GM19035 (cell line): ENCODE data around the gene ARHGAP33.

Experiments
- ATAC-seq: cut with Tn5 transposase; IDR thresholded peaks from one replicate; pipeline ENCODE4 v1.9.1; 2021; ENCODE audit not compliant: unreplicated experiment

ARHGAP33 gene

DNA sequence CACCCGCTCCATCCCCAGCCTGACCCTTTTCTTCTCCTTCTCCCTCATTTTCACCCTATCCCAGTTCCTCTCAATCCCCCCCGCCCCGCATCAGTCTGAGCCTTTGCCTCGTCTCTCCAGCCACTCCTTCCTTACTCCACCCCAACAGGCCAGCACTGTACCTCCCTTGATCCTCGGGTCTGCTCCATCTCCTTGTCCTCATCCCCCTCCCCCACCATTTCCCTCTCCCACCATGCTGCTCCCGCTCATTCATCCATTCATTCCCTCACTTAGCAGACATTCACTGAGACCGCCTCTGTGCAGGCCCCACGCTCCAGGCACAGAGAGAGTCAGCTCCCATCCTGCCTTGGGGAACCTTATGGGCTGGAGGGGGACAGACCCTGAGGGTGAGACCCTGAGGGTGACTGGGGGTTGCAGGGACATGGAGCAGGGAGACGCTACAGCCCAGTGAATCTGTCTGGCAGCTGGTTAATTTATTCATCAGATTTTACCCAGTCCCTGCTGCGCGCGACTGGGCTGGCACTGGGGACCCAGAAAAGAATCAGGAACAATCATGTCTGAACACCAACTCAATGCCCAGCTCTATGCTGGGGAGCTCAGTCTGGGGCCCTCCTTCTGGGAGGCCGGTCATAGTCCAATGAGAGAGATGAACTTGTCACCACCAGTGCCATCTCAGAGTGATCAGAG lies 881 bp downstream of the ARHGAP33 start:
- no peak for ATAC-seq

- no peak for ATAC-seq
Observed at GRCh38 chr19:35777086-35777841, 1.9 kb downstream of the ARHGAP33 start.

- ATAC-seq = no peak
Observed at GRCh38 chr19:35777961-35778360, 2.6 kb downstream of the ARHGAP33 start.

GRCh38 chr19:35779033-35779432 lies 3.7 kb downstream of the ARHGAP33 start:
- ATAC-seq = no peak

DNA sequence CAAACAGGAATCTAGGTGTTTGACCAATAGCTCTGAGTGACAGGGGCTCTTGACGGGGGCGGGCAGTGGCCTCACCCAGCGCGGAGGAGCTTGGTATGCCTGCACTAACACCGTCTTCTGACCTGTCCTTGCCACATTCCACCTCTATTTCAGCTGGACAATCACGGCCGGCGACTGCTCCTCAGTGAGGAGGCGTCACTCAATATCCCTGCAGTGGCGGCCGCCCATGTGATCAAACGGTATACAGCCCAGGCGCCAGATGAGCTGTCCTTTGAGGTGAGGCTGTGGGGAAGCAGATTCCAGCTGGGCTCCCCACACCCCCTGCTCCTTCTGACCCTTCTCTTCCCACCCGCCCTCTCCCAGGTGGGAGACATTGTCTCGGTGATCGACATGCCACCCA lies 4.7 kb downstream of the ARHGAP33 start:
- no peak for ATAC-seq

GRCh38 chr19:35780717-35781116 lies 5.4 kb downstream of the ARHGAP33 start:
- ATAC-seq = no peak

- ATAC-seq = no peak
Observed at GRCh38 chr19:35781650-35782049, 6.3 kb downstream of the ARHGAP33 start.

DNA sequence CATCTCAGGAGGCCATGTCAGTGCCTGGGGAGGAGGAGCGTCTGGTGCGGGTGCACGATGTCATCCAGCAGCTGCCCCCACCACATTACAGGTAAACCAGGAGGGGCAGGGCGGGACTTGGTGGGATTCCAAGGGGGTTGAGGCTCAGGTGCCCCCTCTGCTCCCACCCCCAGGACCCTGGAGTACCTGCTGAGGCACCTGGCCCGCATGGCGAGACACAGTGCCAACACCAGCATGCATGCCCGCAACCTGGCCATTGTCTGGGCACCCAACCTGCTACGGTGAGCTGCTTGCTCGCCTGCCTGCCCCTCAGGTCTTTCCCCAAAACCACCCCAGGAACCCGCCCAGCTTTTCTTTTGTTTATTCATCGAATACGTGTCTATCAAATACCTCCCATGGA lies 7.2 kb downstream of the ARHGAP33 start:
- no peak for ATAC-seq

- ATAC-seq = no peak
Observed at GRCh38 chr19:35783469-35784434, 8.4 kb downstream of the ARHGAP33 start.

GRCh38 chr19:35784503-35785338 lies 9.4 kb downstream of the ARHGAP33 start:
- ATAC-seq = no peak

- ATAC-seq = no peak
Observed at GRCh38 chr19:35785339-35785627, 9.9 kb downstream of the ARHGAP33 start.

- ATAC-seq = no peak
Observed at GRCh38 chr19:35786299-35787160, 11.2 kb downstream of the ARHGAP33 start.

DNA sequence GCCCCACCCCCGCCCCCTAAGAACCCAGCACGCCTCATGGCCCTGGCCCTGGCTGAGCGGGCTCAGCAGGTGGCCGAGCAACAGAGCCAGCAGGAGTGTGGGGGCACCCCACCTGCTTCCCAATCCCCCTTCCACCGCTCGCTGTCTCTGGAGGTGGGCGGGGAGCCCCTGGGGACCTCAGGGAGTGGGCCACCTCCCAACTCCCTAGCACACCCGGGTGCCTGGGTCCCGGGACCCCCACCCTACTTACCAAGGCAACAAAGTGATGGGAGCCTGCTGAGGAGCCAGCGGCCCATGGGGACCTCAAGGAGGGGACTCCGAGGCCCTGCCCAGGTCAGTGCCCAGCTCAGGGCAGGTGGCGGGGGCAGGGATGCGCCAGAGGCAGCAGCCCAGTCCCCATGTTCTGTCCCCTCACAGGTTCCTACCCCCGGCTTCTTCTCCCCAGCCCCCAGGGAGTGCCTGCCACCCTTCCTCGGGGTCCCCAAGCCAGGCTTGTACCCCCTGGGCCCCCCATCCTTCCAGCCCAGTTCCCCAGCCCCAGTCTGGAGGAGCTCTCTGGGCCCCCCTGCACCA lies 11.9 kb downstream of the ARHGAP33 start:
- no peak for ATAC-seq

DNA sequence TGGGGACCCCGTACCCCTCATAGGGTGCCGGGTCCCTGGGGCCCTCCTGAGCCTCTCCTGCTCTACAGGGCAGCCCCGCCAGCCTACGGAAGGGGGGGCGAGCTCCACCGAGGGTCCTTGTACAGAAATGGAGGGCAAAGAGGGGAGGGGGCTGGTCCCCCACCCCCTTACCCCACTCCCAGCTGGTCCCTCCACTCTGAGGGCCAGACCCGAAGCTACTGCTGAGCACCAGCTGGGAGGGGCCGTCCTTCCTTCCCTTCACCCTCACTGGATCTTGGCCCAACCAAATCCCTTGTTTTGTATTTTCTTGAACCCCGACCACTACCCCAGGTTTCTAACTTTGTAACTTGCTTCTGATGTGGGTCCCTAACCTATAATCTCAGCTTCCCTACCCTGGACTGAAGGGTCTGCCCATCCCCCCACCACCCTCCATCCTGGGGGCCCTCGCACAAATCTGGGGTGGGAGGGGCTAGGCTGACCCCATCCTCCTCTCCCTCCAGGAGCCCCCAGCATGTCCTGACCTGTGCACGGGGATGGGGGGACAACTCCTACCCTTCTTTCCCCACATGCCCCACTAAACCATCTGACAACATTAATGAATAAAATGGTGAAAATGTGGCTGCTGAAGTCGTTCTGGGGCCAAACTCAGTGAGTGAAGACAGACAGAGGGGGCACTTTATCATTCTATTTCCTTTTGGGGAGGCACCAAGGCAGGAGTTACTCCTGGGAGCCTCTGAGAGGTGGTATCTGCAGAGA lies 13.0 kb downstream of the ARHGAP33 start:
- no peak for ATAC-seq

DNA sequence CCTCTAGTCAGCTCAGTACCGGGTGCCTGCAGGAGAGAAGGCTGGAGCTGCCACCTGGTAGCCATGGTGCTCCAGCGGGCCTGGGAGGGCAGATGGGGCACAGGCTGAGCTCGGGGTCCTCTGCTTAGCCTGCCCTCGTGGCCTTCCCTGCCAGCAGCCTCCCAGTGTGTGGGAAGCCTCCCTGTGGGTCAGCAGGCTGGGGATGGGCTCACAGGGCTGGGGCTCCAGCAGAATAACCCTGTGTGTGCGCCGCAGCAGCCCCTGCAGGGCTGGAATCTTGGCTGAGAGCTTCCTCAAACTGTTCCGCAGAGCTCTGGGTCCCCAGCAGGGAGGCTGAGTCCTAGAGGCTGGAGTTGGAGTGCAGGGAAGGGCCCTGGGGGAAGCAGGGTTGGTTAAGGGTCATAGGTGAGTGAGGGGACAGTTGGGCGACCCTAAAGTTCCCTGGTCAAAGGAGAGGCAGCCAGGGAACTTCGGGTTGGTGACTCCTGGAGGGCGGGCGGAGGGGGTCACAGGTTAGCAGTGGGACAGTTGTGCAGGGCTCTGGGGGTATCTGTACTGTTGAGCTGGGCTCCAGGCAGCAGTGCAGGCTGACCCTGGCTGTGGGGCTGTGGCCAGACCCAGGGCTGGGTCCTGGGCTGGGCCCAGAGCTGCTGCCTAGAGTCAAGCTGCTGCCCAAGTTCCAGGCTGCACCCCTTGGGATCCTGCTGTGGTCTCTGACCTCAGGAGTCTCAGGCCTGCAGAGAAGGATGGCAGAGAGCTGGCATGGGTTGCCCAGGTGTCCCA lies 14.0 kb downstream of the ARHGAP33 start:
- ATAC-seq = no peak

- ATAC-seq = no peak
Observed at GRCh38 chr19:35789978-35790944, 14.9 kb downstream of the ARHGAP33 start.
